Naive thymus-derived CD4-positive, alpha-beta T cell (primary cell): ENCODE data around the gene ACSF3. TPM values are rescaled to one million over a fixed set of nuclear protein-coding genes. Genes with fewer than 3 reads are reported as not detected.

Source experiments
- ATAC-seq: fragments of 150-1000 bp; cut with Tn5 transposase; 2 replicates; pipeline ENCODE4 v1.10.0; 2021; ENCODE audit warnings: mild to moderate bottlenecking, moderate library complexity
- CTCF ChIA-PET: fragments of 350-600 bp; sonication (Branson Sonifier 250); formaldehyde crosslinking; loops from one replicate; lab custom pipeline; 2021; ENCODE audit warnings: antibody characterized with exemption; lab: Charles Lee
- POLR2A ChIA-PET: fragments of 350-600 bp; sonication (Branson Sonifier 250); formaldehyde crosslinking; loops from one replicate; lab custom pipeline; 2021; ENCODE audit warnings: antibody characterized with exemption, inconsistent platforms; lab: Charles Lee
- DNase-seq, 9 donors: peaks; one replicate each; pipeline versions ENCODE4 v3.0.0 to v3.0.0-alpha.2; 2020 to 2022; ENCODE audit warnings: mixed read lengths in 1 of 9
- H3K27ac ChIP-seq: one replicate; pipeline ENCODE4 v1.7.0; 2013; ENCODE audit warnings: mild to moderate bottlenecking, low read depth, low read length, moderate library complexity
- H3K27me3 ChIP-seq, 2 donors: one replicate each; pipeline ENCODE4 v1.7.0; 2013; ENCODE audit warnings: low read length in 2 of 2, mild to moderate bottlenecking in 2 of 2, moderate library complexity in 2 of 2; ENCODE audit not compliant: control insufficient read depth in 2 of 2, insufficient read depth in 2 of 2
- H3K36me3 ChIP-seq, 3 experiments: 1 replicate in 2 of 3; 2 replicates in 1 of 3; pipeline ENCODE4 v1.7.0; 2013; ENCODE audit warnings: low read length in 3 of 3, mild to moderate bottlenecking in 3 of 3, moderate library complexity in 1 of 3; ENCODE audit not compliant: insufficient read depth in 3 of 3, control insufficient read depth in 2 of 3
- H3K4me1 ChIP-seq, 2 donors: one replicate each; pipeline ENCODE4 v1.7.0; 2013; ENCODE audit warnings: low read length in 2 of 2, mild to moderate bottlenecking in 2 of 2, moderate library complexity in 1 of 2; ENCODE audit not compliant: control insufficient read depth in 2 of 2, insufficient read depth in 2 of 2
- H3K4me3 ChIP-seq: 2 replicates; pipeline ENCODE4 v1.7.0; 2013; ENCODE audit warnings: mild to moderate bottlenecking, low read length
- H3K9me3 ChIP-seq, 3 experiments: 1 replicate in 2 of 3; 2 replicates in 1 of 3; pipeline ENCODE4 v1.7.0; 2013; ENCODE audit warnings: low read length in 3 of 3; ENCODE audit not compliant: control insufficient read depth in 2 of 3
- H3K27ac Mint-ChIP-seq, 9 donors: one replicate each; pipeline ENCODE4 v1.8.0; 2020 to 2022; ENCODE audit warnings: mixed read lengths in 9 of 9, mild to moderate bottlenecking in 8 of 9, moderate library complexity in 5 of 9, inconsistent platforms in 2 of 9
- H3K27me3 Mint-ChIP-seq, 5 donors: one replicate each; pipeline ENCODE4 v1.8.0; 2021 to 2022; ENCODE audit warnings: mixed read lengths in 5 of 5, mild to moderate bottlenecking in 1 of 5
- H3K36me3 Mint-ChIP-seq, 5 donors: one replicate each; pipeline ENCODE4 v1.8.0; 2020 to 2022; ENCODE audit warnings: mixed read lengths in 5 of 5, mild to moderate bottlenecking in 3 of 5, inconsistent platforms in 1 of 5
- H3K4me1 Mint-ChIP-seq, 7 donors: one replicate each; pipeline ENCODE4 v1.8.0; 2020 to 2022; ENCODE audit warnings: mixed read lengths in 7 of 7, mild to moderate bottlenecking in 3 of 7, inconsistent platforms in 1 of 7
- H3K4me3 Mint-ChIP-seq, 10 donors: one replicate each; pipeline ENCODE4 v1.8.0; 2020 to 2022; ENCODE audit warnings: mild to moderate bottlenecking in 10 of 10, mixed read lengths in 10 of 10, moderate library complexity in 6 of 10, inconsistent platforms in 2 of 10
- H3K9me3 Mint-ChIP-seq, 11 donors: one replicate each; pipeline ENCODE4 v1.8.0; 2020 to 2022; ENCODE audit warnings: mixed read lengths in 11 of 11, mild to moderate bottlenecking in 4 of 11, inconsistent platforms in 1 of 11, moderate library complexity in 1 of 11
- intact Hi-C, 2 donors: fragments of 100-400 bp; cut with micrococcal nuclease; formaldehyde crosslinking; loops; one replicate each; pipeline ENCODE4 v1.15.1; 2023
- polyA plus RNA-seq, 2 donors: library from polyadenylated mRNA; unstranded; fragments of 300-500 nt; fragmentation: Illumina TruSeq; gene quantifications; one replicate each; pipeline ENCODE4 v1.2.3, GENCODE V29; 2021
- total RNA-seq, 6 experiments: library from RNA in 5 of 6; stranded (reverse) in 5 of 6; gene quantifications; 1 replicate in 5 of 6; 2 replicates in 1 of 6; pipeline ENCODE4 v1.2.3 and lab custom pipeline; 2021 to 2026

The ACSF3 gene
- total and polyA plus RNA-seq, 7 experiments from 2014 or later, result 26.2 to 84.1 (median 68.5) TPM

DNA sequence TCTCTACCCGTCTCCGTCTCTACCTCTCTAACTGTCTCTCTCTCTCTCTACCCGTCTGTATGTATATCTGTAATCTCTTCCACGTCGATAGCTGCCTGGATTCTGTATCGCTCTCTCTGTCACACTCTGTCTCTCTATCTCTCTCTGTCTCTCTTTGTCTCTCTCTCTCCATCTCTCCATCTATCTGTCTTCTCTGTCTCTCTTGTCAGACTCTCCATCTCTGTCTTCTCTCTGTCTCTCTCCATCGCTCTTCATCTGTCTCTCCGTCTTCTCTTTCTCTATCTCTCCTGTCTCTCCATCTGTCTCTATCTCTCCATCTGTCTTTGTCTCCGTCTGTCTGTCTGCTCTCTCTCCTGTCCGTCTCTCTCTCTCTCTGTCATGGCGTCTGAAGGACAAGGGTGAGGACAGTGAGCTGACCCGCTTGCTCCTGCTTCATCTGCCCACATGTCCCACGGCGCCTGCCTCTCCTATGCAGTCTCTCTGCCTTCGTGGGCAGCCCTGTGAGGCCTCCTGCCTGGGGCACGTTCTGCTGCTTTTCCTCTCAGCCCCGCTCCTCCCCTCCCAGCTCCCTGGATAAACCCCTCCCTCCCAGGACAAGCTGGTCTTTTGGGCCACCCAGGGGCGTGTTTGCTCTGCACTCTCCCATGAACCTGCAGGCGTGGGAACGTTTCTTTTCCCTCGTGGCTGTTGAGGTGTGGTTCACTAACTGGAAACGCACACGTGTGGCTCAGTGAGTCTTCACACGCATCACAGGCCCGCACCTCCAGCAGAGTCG lies 18.9 kb downstream of the ACSF3 start:
- no peaks in the 10 kb centered on the region for H3K27me3 Mint-ChIP-seq
- POLR2A ChIA-PET, result interaction anchor here (1.0 to 1.6 kb wide), 4 partner anchors 10 to 18 kb away, joined by 3 to 4 read pairs (median 3); no protein-coding TSS in a partner anchor
- peaks cover 0 to 48% (median 5%) of the 10 kb centered on the region in 3 experiments for H3K36me3 ChIP-seq

GRCh38 chr16:89113152-89113547 lies 19.5 kb downstream of the ACSF3 start:
- H3K27me3 Mint-ChIP-seq, result no peaks in the 10 kb centered on the region
- POLR2A ChIA-PET, result interaction anchor here (1.2 to 3.7 kb wide), 4 partner anchors 15 to 256 kb away, joined by 3 to 35 read pairs (median 4); partner anchors contain the start of genes ACSF3, GALNS and TRAPPC2L

More for the DNA sequence above, 18.9 kb downstream of the ACSF3 start:
- Mint-ChIP-seq H3K4me3 (peak overlapping the region in 1 of 10 donors; percentile 25), H3K36me3 (peaks cover 2 to 26% (median 25%) of the 10 kb centered on the region in 5 donors), H3K4me1 (peaks cover 27 to 51% (median 40%) of the 10 kb centered on the region in 7 donors), H3K27ac (peak overlapping the region in 1 of 9 donors; percentile 84), H3K9me3 (no peaks in the 10 kb centered on the region)
- H3K4me1 ChIP-seq, result peaks cover 30 to 48% of the 10 kb centered on the region in 2 donors
- no peak overlapping the region for H3K4me3 ChIP-seq
- no peaks in the 10 kb centered on the region for H3K9me3 ChIP-seq
- ATAC-seq (no peak), DNase-seq (no peak)
- H3K27me3 ChIP-seq, result no peaks in the 10 kb centered on the region
- peak overlapping the region; percentile 89 for H3K27ac ChIP-seq
- intact Hi-C loops, result loop anchor here in 1 of 2 donors (10.0 kb wide), 1 partner anchor 538 kb away; the partner anchor contains the start of gene ZC3H18
- CTCF ChIA-PET, result no interaction called here

DNA sequence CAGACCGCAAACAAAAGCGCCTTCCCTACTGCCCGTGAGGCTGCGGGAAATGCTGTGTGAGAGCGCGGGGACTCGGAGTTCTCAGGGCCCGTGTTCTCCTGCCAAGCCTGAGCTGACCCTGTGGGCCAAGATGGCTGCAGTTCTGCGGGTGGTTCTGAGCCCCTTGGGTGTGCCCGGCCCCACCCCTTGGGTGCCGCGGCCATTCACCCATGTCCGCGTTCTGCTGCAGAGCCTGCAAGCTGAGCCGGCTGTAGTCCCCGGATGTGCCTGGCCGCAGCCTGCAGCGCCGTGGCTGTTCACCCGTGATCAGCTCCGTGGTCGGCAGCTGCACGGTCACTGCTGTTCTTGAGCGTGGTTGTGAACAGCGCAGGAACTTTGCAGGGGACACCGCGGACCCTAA lies 20.0 kb downstream of the ACSF3 start:
- Histone ChIP-seq H3K9me3 (no peaks in the 10 kb centered on the region), H3K27ac (peak overlapping the region; percentile 89), H3K36me3 (peaks cover 0 to 49% (median 5%) of the 10 kb centered on the region in 3 experiments), H3K4me3 (no peak overlapping the region), H3K27me3 (no peaks in the 10 kb centered on the region), H3K4me1 (peaks cover 30 to 48% of the 10 kb centered on the region in 2 donors)
- ChIA-PET CTCF (interaction anchor here (1.3 kb wide), 1 partner anchor 54 kb away, joined by 4 read pairs; no protein-coding TSS in a partner anchor), POLR2A (interaction anchor here (1.3 to 3.7 kb wide), 3 partner anchors 16 to 257 kb away, joined by 4 to 65 read pairs (median 35); partner anchors contain the start of genes ACSF3, GALNS and TRAPPC2L)
- intact Hi-C loops, result loop anchor here (2.0 to 10.0 kb wide), 3 partner anchors 79 to 539 kb away; partner anchors contain the start of gene ZC3H18 (in 1 of the 2)
- no peak for ATAC-seq
- peak overlapping the region in 7 of 10 donors; percentile 58 to 90 (median 86) for H3K4me3 Mint-ChIP-seq
- H3K36me3 Mint-ChIP-seq, result peaks cover 0 to 23% (median 16%) of the 10 kb centered on the region in 5 donors
- no peaks in the 10 kb centered on the region for H3K9me3 Mint-ChIP-seq
- H3K27me3 Mint-ChIP-seq, result no peaks in the 10 kb centered on the region
- peak overlapping the region in 5 of 9 donors; percentile 95 to 100 (median 96) for H3K27ac Mint-ChIP-seq
- DNase-seq, result no peak
- H3K4me1 Mint-ChIP-seq, result peaks cover 26 to 54% (median 41%) of the 10 kb centered on the region in 7 donors

More at GRCh38 chr16:89113152-89113547, 19.5 kb downstream of the ACSF3 start:
- CTCF ChIA-PET, result interaction anchor here (1.3 kb wide), 1 partner anchor 54 kb away, joined by 4 read pairs; no protein-coding TSS in a partner anchor
- Histone ChIP-seq H3K9me3 (no peaks in the 10 kb centered on the region), H3K4me3 (no peak overlapping the region), H3K27me3 (no peaks in the 10 kb centered on the region), H3K4me1 (peaks cover 30 to 48% of the 10 kb centered on the region in 2 donors), H3K27ac (peak overlapping the region; percentile 89), H3K36me3 (peaks cover 0 to 52% (median 5%) of the 10 kb centered on the region in 3 experiments)
- Mint-ChIP-seq H3K36me3 (peaks cover 0 to 25% (median 21%) of the 10 kb centered on the region in 5 donors), H3K9me3 (no peaks in the 10 kb centered on the region), H3K4me3 (peak overlapping the region in 3 of 10 donors; percentile 3 to 58 (median 25)), H3K27ac (peak overlapping the region in 1 of 9 donors; percentile 84), H3K4me1 (peaks cover 29 to 54% (median 38%) of the 10 kb centered on the region in 7 donors)
- intact Hi-C loops, result loop anchor here in 1 of 2 donors (10.0 kb wide), 1 partner anchor 538 kb away; the partner anchor contains the start of gene ZC3H18
- ATAC-seq (no peak), DNase-seq (no peak)

GRCh38 chr16:89114159-89114981 lies 20.7 kb downstream of the ACSF3 start:
- peak in 1 of 9 donors; percentile 39 for DNase-seq
- intact Hi-C loops, result loop anchor here (2.0 to 10.0 kb wide), 3 partner anchors 78 to 540 kb away; partner anchors contain the start of gene ZC3H18 (in 1 of the 2)

DNA sequence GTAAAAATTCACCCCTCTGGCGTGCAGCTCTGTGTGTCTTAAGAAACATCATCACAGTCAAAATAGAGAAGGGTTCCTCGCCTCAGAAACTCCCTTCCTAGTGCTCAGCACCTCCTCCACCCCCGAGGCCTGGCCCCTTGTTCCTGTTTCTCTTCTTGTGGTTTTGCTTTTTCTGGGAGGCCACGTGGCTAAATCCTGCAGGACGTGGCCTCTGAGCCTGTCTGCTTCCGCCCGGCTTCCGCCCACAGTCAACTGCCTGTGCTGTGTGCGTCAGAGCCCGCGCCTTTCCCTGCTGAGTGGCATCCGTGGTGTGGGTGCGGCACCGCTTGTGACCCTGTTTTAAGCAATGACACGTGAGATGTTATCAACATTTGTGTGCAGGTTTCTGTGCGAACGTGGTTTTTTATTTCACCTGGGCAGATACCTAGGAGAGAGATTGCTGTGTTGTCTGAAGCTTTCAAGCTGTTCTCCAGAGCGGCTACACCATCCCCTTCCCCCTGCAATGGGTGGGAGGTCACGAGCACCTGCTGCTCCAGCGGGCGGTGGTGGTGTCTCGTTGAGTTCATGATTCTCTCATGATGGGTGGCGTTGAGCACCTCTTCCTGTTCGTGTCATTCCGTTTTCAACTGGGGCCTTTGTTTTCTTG lies 21.7 kb downstream of the ACSF3 start:
- no peaks in the 10 kb centered on the region for H3K9me3 ChIP-seq
- ChIA-PET POLR2A (interaction anchor here (0.6 to 3.7 kb wide), 15 partner anchors 10 to 1336 kb away, joined by 3 to 65 read pairs (median 4); partner anchors contain the start of genes ACSF3, APRT, CDH15 and GALNS), CTCF (interaction anchor here (0.6 to 1.7 kb wide), 7 partner anchors 13 to 257 kb away, joined by 3 to 7 read pairs (median 3); partner anchors contain the start of gene ACSF3)
- Mint-ChIP-seq H3K4me3 (peak overlapping the region; percentile 81 to 92 (median 87)), H3K4me1 (peaks cover 30 to 66% (median 50%) of the 10 kb centered on the region in 7 donors), H3K27ac (peak overlapping the region in 6 of 9 donors; percentile 95 to 100 (median 96)), H3K36me3 (peaks cover 0 to 32% (median 12%) of the 10 kb centered on the region in 5 donors), H3K9me3 (peaks cover 0 to 2% (median 0%) of the 10 kb centered on the region in 11 donors), H3K27me3 (no peaks in the 10 kb centered on the region)
- peaks cover 0 to 60% (median 5%) of the 10 kb centered on the region in 3 experiments for H3K36me3 ChIP-seq
- peak; percentile 73 to 98 (median 96) for DNase-seq
- intact Hi-C loops, result loop anchor here (1.0 to 10.0 kb wide), 17 partner anchors 17 to 545 kb away; partner anchors contain the start of genes ZC3H18 (in 2 of the 2), ANKRD11 (in 1 of the 2), SLC22A31 (in 1 of the 2) and TRAPPC2L (in 1 of the 2)
- peak overlapping the region; percentile 59 for H3K4me3 ChIP-seq
- H3K4me1 ChIP-seq, result peaks cover 30 to 52% of the 10 kb centered on the region in 2 donors
- ATAC-seq, result peak; percentile 95
- peak overlapping the region; percentile 89 for H3K27ac ChIP-seq
- H3K27me3 ChIP-seq, result no peaks in the 10 kb centered on the region

More at GRCh38 chr16:89114159-89114981, 20.7 kb downstream of the ACSF3 start:
- Histone ChIP-seq H3K27me3 (no peaks in the 10 kb centered on the region), H3K4me1 (peaks cover 30 to 50% of the 10 kb centered on the region in 2 donors), H3K27ac (peak overlapping the region; percentile 89), H3K36me3 (peaks cover 0 to 51% (median 5%) of the 10 kb centered on the region in 3 experiments), H3K4me3 (peak overlapping the region; percentile 59), H3K9me3 (no peaks in the 10 kb centered on the region)
- H3K27ac Mint-ChIP-seq, result peak overlapping the region in 6 of 9 donors; percentile 95 to 100 (median 96)
- ChIA-PET CTCF (interaction anchor here (0.6 to 1.7 kb wide), 4 partner anchors 18 to 257 kb away, joined by 3 to 7 read pairs (median 4); no protein-coding TSS in a partner anchor), POLR2A (interaction anchor here (0.9 to 3.7 kb wide), 8 partner anchors 11 to 302 kb away, joined by 3 to 65 read pairs (median 4); partner anchors contain the start of genes ACSF3, APRT, GALNS and TRAPPC2L)
- H3K27me3 Mint-ChIP-seq, result no peaks in the 10 kb centered on the region
- peaks cover 25 to 59% (median 46%) of the 10 kb centered on the region in 7 donors for H3K4me1 Mint-ChIP-seq
- peaks cover 0 to 25% (median 16%) of the 10 kb centered on the region in 5 donors for H3K36me3 Mint-ChIP-seq
- peak overlapping the region; percentile 81 to 92 (median 87) for H3K4me3 Mint-ChIP-seq
- no peak for ATAC-seq
- H3K9me3 Mint-ChIP-seq, result no peaks in the 10 kb centered on the region
